HUES6 (cell line): ENCODE results near the gene KCNK5.

Source experiments
- H3K27ac ChIP-seq: 2 replicates; pipeline ENCODE4 v1.7.0; 2013; ENCODE audit warnings: low read depth, mild to moderate bottlenecking, low read length, inconsistent platforms
- H3K27me3 ChIP-seq: 2 replicates; pipeline ENCODE4 v1.6.1; 2013; ENCODE audit warnings: low read length; ENCODE audit not compliant: control insufficient read depth, insufficient read depth
- H3K36me3 ChIP-seq: 2 replicates; pipeline ENCODE4 v1.6.1; 2013; ENCODE audit warnings: low read length; ENCODE audit not compliant: control insufficient read depth, insufficient read depth
- H3K4me1 ChIP-seq: 2 replicates; pipeline ENCODE4 v1.6.1; 2013; ENCODE audit warnings: low read length; ENCODE audit not compliant: control insufficient read depth, insufficient read depth
- H3K4me3 ChIP-seq: 2 replicates; pipeline ENCODE4 v1.5.1; 2013; ENCODE audit warnings: low read depth, low read length
- H3K9ac ChIP-seq: one replicate; pipeline ENCODE4 v1.6.1; 2013; ENCODE audit warnings: mild to moderate bottlenecking, low read length
- H3K9me3 ChIP-seq: 2 replicates; pipeline ENCODE4 v1.6.1; 2013; ENCODE audit warnings: low read depth, low read length; ENCODE audit not compliant: control insufficient read depth, insufficient read depth

Gene KCNK5

DNA sequence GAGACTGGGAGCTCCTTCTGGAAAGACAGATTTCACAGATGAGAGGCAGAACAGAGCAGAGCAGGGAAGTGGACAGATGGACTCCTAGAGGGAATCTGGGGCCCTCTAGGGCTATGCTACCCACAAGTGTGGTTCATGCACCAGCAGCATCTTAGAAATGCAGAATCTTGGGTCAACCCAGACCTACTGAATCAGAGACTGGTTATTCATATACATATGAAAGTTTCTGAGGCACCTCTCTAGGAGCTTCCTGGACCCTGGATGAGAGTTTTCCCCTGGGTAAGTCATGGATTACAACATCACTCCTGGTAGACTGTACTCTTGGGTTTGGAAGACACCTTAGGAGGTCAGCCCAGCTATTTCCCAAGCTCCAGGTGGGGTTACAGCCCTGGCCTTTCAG is 58.9 kb downstream of the KCNK5 start:
- Histone ChIP-seq H3K9me3 (peaks cover 11% of the 10 kb centered on the region), H3K4me1 (no peaks in the 10 kb centered on the region)

GRCh38 chr6:39169448-39170344 is 59.6 kb downstream of the KCNK5 start:
- Histone ChIP-seq H3K4me3 (no peak overlapping the region), H3K4me1 (no peaks in the 10 kb centered on the region), H3K27me3 (peaks cover 21% of the 10 kb centered on the region; the same call in 1 of the 2 replicates), H3K9ac (no peak overlapping the region), H3K36me3 (no peaks in the 10 kb centered on the region), H3K27ac (no peak overlapping the region), H3K9me3 (peaks cover 11% of the 10 kb centered on the region)

More for the DNA sequence above, 58.9 kb downstream of the KCNK5 start:
- no peak overlapping the region for H3K9ac ChIP-seq
- no peak overlapping the region for H3K4me3 ChIP-seq
- H3K27ac ChIP-seq, result no peak overlapping the region
- no peaks in the 10 kb centered on the region for H3K36me3 ChIP-seq
- H3K27me3 ChIP-seq, result peaks cover 21% of the 10 kb centered on the region; the same call in 1 of the 2 replicates

GRCh38 chr6:39167866-39168625 is 61.2 kb downstream of the KCNK5 start:
- H3K27me3 ChIP-seq, result peaks cover 21% of the 10 kb centered on the region; the same call in 1 of the 2 replicates
- H3K9ac ChIP-seq, result no peak overlapping the region

GRCh38 chr6:39167321-39167720 is 62.0 kb downstream of the KCNK5 start:
- H3K9me3 ChIP-seq, result peaks cover 16% of the 10 kb centered on the region
- peaks cover 21% of the 10 kb centered on the region; the same call in 1 of the 2 replicates for H3K27me3 ChIP-seq
- H3K4me1 ChIP-seq, result no peaks in the 10 kb centered on the region
- H3K27ac ChIP-seq, result no peak overlapping the region
- H3K9ac ChIP-seq, result no peak overlapping the region
- no peaks in the 10 kb centered on the region for H3K36me3 ChIP-seq
- H3K4me3 ChIP-seq, result no peak overlapping the region

More at GRCh38 chr6:39167866-39168625, 61.2 kb downstream of the KCNK5 start:
- H3K4me3 ChIP-seq, result no peak overlapping the region
- H3K27ac ChIP-seq, result no peak overlapping the region
- H3K36me3 ChIP-seq, result no peaks in the 10 kb centered on the region
- H3K9me3 ChIP-seq, result peaks cover 16% of the 10 kb centered on the region
- no peaks in the 10 kb centered on the region for H3K4me1 ChIP-seq

DNA sequence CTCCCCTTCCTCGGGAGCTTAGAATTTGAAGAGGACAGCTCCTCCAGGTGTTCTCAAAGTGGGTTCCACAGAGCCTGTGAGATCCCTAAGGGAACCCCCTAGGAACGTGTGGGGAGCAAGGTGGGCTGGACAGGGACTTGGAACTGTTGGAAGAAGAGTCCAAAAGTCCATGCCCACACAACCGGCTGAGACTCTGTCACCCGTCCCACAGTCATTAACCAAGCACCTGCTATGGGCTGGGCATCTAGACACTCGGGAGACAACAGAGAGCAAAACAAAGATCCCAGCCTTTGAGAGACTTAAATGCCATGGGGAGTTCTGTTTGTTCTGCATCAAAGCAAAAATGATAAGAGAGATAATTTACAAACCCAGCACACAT is 62.4 kb downstream of the KCNK5 start:
- Histone ChIP-seq H3K27me3 (peaks cover 21% of the 10 kb centered on the region; the same call in 1 of the 2 replicates), H3K27ac (no peak overlapping the region), H3K36me3 (no peaks in the 10 kb centered on the region), H3K9me3 (peaks cover 13% of the 10 kb centered on the region), H3K4me1 (no peaks in the 10 kb centered on the region), H3K9ac (no peak overlapping the region), H3K4me3 (no peak overlapping the region)

- Histone ChIP-seq H3K9ac (no peak overlapping the region), H3K4me1 (no peaks in the 10 kb centered on the region), H3K36me3 (no peaks in the 10 kb centered on the region), H3K27me3 (peaks cover 21% of the 10 kb centered on the region; the same call in 1 of the 2 replicates), H3K9me3 (peaks cover 7% of the 10 kb centered on the region), H3K27ac (no peak overlapping the region), H3K4me3 (no peak overlapping the region)
These were observed 62.9 kb downstream of the KCNK5 start for GRCh38 chr6:39166189-39166911.

DNA sequence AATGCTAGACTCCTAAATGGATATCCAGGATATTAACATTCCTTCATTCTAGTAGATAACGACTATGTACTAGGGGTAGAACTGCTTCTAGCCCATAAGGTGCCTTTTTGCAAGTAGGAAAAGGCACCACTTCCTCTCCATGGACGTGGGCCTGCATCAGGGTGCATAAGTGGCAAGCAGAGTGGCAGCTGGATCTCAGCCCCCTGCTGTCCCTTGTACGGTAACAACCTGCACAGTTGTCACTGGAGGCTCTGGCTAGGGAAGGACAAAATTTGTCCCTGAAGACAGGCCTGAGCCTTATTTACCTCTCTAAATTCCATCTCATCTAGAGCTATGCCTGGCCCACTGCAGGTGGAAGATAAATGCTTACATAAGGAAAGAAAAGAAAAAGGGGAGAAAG is 71.8 kb downstream of the KCNK5 start:
- Histone ChIP-seq H3K4me1 (no peaks in the 10 kb centered on the region), H3K27ac (no peak overlapping the region), H3K36me3 (no peaks in the 10 kb centered on the region), H3K27me3 (no peaks in the 10 kb centered on the region; the same call in 1 of the 2 replicates), H3K9ac (no peak overlapping the region), H3K4me3 (no peak overlapping the region), H3K9me3 (no peaks in the 10 kb centered on the region)

- no peak overlapping the region for H3K9ac ChIP-seq
- H3K27me3 ChIP-seq, result no peaks in the 10 kb centered on the region; the same call in 1 of the 2 replicates
- no peaks in the 10 kb centered on the region for H3K9me3 ChIP-seq
- H3K4me3 ChIP-seq, result no peak overlapping the region
- no peaks in the 10 kb centered on the region for H3K36me3 ChIP-seq
- peaks cover 5% of the 10 kb centered on the region; the same call in 1 of the 2 replicates for H3K4me1 ChIP-seq
- no peak overlapping the region for H3K27ac ChIP-seq
These were observed 72.5 kb downstream of the KCNK5 start for GRCh38 chr6:39156801-39157200.

DNA sequence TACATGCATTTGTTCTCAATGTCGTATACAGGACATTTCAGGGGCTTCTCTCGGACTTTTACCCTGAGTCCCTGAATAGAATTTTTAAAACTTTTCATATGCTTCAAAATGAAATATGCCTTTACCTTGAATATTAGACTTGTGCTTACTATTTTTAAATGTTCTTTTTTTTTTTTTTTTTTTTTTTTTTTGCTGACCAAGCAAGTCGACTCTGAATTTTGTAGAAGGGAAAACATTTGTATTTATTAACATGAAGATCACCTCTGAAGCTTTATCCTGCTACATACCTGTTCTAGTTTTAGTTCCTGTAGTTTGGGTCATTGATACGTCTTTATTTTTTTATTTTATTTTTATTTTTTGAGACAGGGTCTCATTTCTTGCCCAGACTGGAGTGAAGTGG is 74.6 kb downstream of the KCNK5 start:
- Histone ChIP-seq H3K27me3 (peaks cover 4% of the 10 kb centered on the region), H3K9me3 (no peaks in the 10 kb centered on the region), H3K9ac (no peak overlapping the region), H3K27ac (no peak overlapping the region), H3K4me3 (no peak overlapping the region), H3K36me3 (no peaks in the 10 kb centered on the region), H3K4me1 (peaks cover 5% of the 10 kb centered on the region; the same call in 1 of the 2 replicates)

DNA sequence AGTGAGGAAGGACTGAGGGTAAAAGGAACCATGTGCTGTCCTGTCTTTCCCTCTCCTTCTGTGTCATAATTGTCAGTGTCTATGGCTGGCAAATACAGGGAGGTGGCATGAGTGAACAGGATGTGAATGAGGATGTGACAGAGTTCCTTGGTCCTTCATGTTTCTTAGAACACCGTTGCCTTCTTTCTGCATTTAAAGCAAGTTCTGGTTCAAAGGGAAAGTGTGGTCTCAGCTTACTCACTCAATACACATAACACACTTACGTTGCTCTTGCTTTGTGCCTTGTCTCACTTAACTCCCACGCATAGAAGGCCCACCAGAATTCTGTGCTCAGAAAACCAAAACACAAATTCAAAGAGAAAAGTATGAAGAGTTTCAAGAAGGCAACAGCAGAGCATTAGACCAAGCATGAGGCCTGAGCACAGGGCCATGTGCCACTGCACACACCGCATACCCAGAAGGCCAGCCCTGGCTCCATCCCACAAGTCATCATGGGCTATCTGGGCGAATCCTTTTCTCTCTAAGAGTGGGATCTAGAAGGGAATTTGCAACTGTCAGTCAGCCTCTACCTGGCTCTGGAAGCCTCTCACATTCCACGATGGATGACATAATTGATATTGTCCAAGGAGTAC is 75.4 kb downstream of the KCNK5 start:
- no peak overlapping the region for H3K9ac ChIP-seq
- no peaks in the 10 kb centered on the region for H3K36me3 ChIP-seq
- H3K4me3 ChIP-seq, result no peak overlapping the region
- peaks cover 5% of the 10 kb centered on the region; the same call in 1 of the 2 replicates for H3K4me1 ChIP-seq
- peaks cover 7% of the 10 kb centered on the region for H3K27me3 ChIP-seq
- H3K27ac ChIP-seq, result no peak overlapping the region
- H3K9me3 ChIP-seq, result no peaks in the 10 kb centered on the region
